ENCODE results near the gene WWOX. TPM values are rescaled to one million over a fixed set of nuclear protein-coding genes. Genes with fewer than 3 reads are reported as not detected.

The WWOX gene
- total and polyA plus RNA-seq, 2 of the 8 experiments (the other 6 are each of a cell fraction or from before 2014, with no cell fraction given), result 5.4 to 16.7 TPM

- TF ChIP-seq FOSL1 (IDR thresholded peaks at IDR 0.05; ENCODE audit: insufficient read depth, low read depth, low read length), result no peak
- TF ChIP-seq SIN3A (conservative IDR thresholded peaks at IDR 0.05 in 1 of 2, IDR thresholded peaks at IDR 0.05 in 1 of 2; ENCODE audit: low read depth in 1 of 2, low read length in 2 of 2), result no peak
- TF ChIP-seq, protein P1, sequence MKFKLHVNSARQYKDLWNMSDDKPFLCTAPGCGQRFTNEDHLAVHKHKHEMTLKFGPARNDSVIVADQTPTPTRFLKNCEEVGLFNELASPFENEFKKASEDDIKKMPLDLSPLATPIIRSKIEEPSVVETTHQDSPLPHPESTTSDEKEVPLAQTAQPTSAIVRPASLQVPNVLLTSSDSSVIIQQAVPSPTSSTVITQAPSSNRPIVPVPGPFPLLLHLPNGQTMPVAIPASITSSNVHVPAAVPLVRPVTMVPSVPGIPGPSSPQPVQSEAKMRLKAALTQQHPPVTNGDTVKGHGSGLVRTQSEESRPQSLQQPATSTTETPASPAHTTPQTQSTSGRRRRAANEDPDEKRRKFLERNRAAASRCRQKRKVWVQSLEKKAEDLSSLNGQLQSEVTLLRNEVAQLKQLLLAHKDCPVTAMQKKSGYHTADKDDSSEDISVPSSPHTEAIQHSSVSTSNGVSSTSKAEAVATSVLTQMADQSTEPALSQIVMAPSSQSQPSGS (IDR thresholded peaks at IDR 0.05; ENCODE audit: low read length), result no peak
- TF ChIP-seq ZNF274 (IDR thresholded peaks at IDR 0.05; ENCODE audit: borderline replicate concordance, extremely low read depth, low read length), result no peak
- no peak for TF ChIP-seq TBP (IDR thresholded peaks at IDR 0.05; ENCODE audit: low read depth, low read length)
- no peak for TF ChIP-seq BCL11A (IDR thresholded peaks at IDR 0.05; ENCODE audit: low read depth in 2 of 2, low read length in 2 of 2)
- TF ChIP-seq, protein P2, sequence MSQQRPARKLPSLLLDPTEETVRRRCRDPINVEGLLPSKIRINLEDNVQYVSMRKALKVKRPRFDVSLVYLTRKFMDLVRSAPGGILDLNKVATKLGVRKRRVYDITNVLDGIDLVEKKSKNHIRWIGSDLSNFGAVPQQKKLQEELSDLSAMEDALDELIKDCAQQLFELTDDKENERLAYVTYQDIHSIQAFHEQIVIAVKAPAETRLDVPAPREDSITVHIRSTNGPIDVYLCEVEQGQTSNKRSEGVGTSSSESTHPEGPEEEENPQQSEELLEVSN (IDR thresholded peaks at IDR 0.05), result no peak
These were observed 185.5 kb downstream of the WWOX start (continued) for GRCh38 chr16:78284957-78285434.

Measured in H1 (cell line).